Mucosa of rectum (tissue), 2 donors: ENCODE measurements around the gene SERINC3.

Experiments
- H3K27ac ChIP-seq, 2 donors: one replicate each; pipeline ENCODE4 v1.7.0; 2013; ENCODE audit warnings: inconsistent platforms in 2 of 2, low read depth in 2 of 2, low read length in 2 of 2
- H3K27me3 ChIP-seq, 2 donors: one replicate each; pipeline ENCODE4 v1.7.0; 2013; ENCODE audit warnings: low read length in 2 of 2; ENCODE audit not compliant: control insufficient read depth in 2 of 2, insufficient read depth in 2 of 2
- H3K36me3 ChIP-seq, 2 donors: one replicate each; pipeline ENCODE4 v1.7.0; 2013; ENCODE audit warnings: low read length in 2 of 2; ENCODE audit not compliant: control insufficient read depth in 2 of 2, insufficient read depth in 2 of 2
- H3K4me1 ChIP-seq, 2 donors: one replicate each; pipeline ENCODE4 v1.7.0; 2013; ENCODE audit warnings: low read length in 2 of 2, mild to moderate bottlenecking in 1 of 2; ENCODE audit not compliant: control insufficient read depth in 2 of 2, insufficient read depth in 2 of 2
- H3K4me3 ChIP-seq, 2 donors: one replicate each; pipeline ENCODE4 v1.7.0; 2013; ENCODE audit warnings: low read length in 2 of 2
- H3K9ac ChIP-seq, 2 donors: one replicate each; pipeline ENCODE4 v1.7.0; 2013; ENCODE audit warnings: low read length in 2 of 2, low read depth in 1 of 2, mild to moderate bottlenecking in 1 of 2
- H3K9me3 ChIP-seq, 2 donors: one replicate each; pipeline ENCODE4 v1.7.0; 2013; ENCODE audit warnings: low read length in 2 of 2; ENCODE audit not compliant: control insufficient read depth in 2 of 2
- donor health status: healthy.
- donor health status: Normal muscosa, but diverticular disease.

The SERINC3 gene

GRCh38 chr20:44552950-44553908, 31.4 kb upstream of the SERINC3 start:
- Histone ChIP-seq H3K9me3 (no peaks in the 10 kb centered on the region), H3K4me3 (no peak overlapping the region), H3K9ac (no peak overlapping the region), H3K27ac (peak overlapping the region; percentile 20 to 65), H3K27me3 (no peaks in the 10 kb centered on the region), H3K36me3 (no peaks in the 10 kb centered on the region), H3K4me1 (no peaks in the 10 kb centered on the region)

GRCh38 chr20:44552568-44552949, 30.7 kb upstream of the SERINC3 start:
- H3K27me3 ChIP-seq = no peaks in the 10 kb centered on the region
- no peaks in the 10 kb centered on the region for H3K36me3 ChIP-seq
- H3K27ac ChIP-seq = peak overlapping the region in 1 of 2 donors; percentile 65
- H3K9ac ChIP-seq = no peak overlapping the region
- H3K9me3 ChIP-seq = no peaks in the 10 kb centered on the region
- H3K4me3 ChIP-seq = no peak overlapping the region
- no peaks in the 10 kb centered on the region for H3K4me1 ChIP-seq

DNA sequence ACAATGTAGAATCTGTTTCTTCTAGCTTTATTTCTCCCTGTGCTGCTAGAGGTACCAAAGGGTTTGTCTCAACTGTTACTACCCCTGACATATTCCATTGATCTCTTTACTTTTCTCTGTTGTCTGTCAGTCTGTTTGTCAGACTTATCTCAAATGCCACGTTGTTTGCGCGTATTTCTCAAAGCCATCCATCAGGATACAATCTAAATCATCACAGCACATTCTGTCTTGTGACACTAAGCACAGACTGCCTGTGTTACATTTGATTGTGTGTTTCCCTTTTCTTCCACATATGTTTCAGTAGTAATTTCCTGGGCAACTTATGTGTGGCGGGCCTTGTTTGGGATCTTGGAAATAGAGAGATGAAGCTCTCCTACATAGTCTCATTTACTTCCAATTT, 30.2 kb upstream of the SERINC3 start:
- H3K4me1 ChIP-seq = no peaks in the 10 kb centered on the region
- no peak overlapping the region for H3K27ac ChIP-seq

DNA sequence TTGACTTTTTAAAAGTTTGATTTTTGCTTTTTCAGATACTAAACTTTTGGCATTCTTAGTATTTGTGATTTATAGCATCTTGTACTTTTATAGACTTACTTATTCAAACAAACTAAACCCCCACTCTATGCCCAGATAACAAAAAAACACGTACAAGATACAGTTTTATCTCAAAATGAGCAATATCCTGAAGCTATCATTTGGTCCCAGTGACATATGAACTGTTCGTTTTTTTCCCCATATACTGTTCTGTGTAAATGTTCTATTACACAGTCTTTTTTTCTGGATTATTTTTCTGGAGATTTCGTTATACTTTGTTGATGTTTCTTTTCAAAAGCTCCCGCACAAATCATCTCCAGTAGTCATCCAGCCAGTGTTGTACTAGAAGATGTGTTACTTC, 27.3 kb upstream of the SERINC3 start:
- no peaks in the 10 kb centered on the region for H3K36me3 ChIP-seq
- no peak overlapping the region for H3K4me3 ChIP-seq
- no peak overlapping the region for H3K9ac ChIP-seq
- H3K9me3 ChIP-seq = no peaks in the 10 kb centered on the region
- H3K27me3 ChIP-seq = no peaks in the 10 kb centered on the region
- no peaks in the 10 kb centered on the region for H3K4me1 ChIP-seq
- peak overlapping the region; percentile 18 to 21 for H3K27ac ChIP-seq

More for the DNA sequence above, 30.2 kb upstream of the SERINC3 start:
- no peaks in the 10 kb centered on the region for H3K27me3 ChIP-seq
- no peak overlapping the region for H3K9ac ChIP-seq
- H3K36me3 ChIP-seq = no peaks in the 10 kb centered on the region
- no peaks in the 10 kb centered on the region for H3K9me3 ChIP-seq
- no peak overlapping the region for H3K4me3 ChIP-seq

- Histone ChIP-seq H3K27ac (no peak overlapping the region), H3K9me3 (no peaks in the 10 kb centered on the region), H3K4me1 (peaks cover 0 to 4% of the 10 kb centered on the region in 2 donors), H3K36me3 (no peaks in the 10 kb centered on the region), H3K4me3 (no peak overlapping the region), H3K27me3 (no peaks in the 10 kb centered on the region), H3K9ac (no peak overlapping the region)
These were observed 25.5 kb upstream of the SERINC3 start for GRCh38 chr20:44547419-44547818.

GRCh38 chr20:44544263-44544662, 22.4 kb upstream of the SERINC3 start:
- Histone ChIP-seq H3K9ac (no peak overlapping the region), H3K36me3 (no peaks in the 10 kb centered on the region), H3K27me3 (no peaks in the 10 kb centered on the region), H3K4me3 (no peak overlapping the region), H3K27ac (no peak overlapping the region), H3K4me1 (peaks cover 0 to 4% of the 10 kb centered on the region in 2 donors), H3K9me3 (no peaks in the 10 kb centered on the region)

GRCh38 chr20:44543358-44543757, 21.5 kb upstream of the SERINC3 start:
- Histone ChIP-seq H3K4me1 (peaks cover 0 to 4% of the 10 kb centered on the region in 2 donors), H3K9me3 (no peaks in the 10 kb centered on the region), H3K36me3 (no peaks in the 10 kb centered on the region), H3K9ac (no peak overlapping the region), H3K27me3 (no peaks in the 10 kb centered on the region), H3K27ac (no peak overlapping the region), H3K4me3 (no peak overlapping the region)

DNA sequence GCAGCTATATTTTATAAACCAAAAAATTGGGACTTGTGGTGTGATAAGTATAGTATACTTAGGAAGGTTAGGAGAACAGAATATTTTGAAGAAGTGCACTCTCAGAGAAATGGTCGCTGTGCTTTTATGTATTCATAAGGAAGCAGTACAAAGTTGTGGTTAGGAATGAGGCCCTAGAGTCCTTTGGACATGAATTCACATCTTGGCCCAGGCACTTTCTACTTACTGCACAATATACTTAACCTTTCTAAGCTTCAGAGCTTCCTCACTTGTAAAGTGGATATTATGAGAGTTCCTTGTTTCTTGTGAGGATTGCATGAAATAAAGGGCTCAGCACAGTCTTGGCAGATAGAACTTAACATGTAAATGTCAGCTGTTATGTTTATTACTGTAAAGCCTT, 21.0 kb upstream of the SERINC3 start:
- Histone ChIP-seq H3K9me3 (no peaks in the 10 kb centered on the region), H3K36me3 (no peaks in the 10 kb centered on the region), H3K27ac (no peak overlapping the region), H3K27me3 (no peaks in the 10 kb centered on the region), H3K4me3 (no peak overlapping the region), H3K9ac (no peak overlapping the region), H3K4me1 (peaks cover 0 to 4% of the 10 kb centered on the region in 2 donors)

DNA sequence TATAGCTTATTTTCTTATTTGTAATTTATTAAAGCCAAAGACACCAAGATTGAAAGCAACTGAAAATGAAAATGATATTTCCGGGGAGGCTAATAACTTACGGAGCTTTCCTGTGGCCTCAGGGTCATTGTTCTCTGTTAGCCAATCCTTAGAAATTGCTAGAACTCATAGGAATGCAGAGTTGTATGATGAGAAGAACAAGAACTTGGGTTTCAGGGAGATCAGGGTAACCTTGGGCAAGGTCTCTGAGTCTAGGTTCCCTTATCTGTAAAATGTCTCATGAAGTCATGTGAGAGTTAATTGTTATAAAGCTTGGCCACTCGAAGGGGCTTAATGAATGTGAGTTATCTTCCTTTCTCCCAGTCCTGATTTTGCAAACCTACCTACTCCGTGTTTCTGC, 20.1 kb upstream of the SERINC3 start:
- Histone ChIP-seq H3K4me1 (peaks cover 0 to 4% of the 10 kb centered on the region in 2 donors), H3K9ac (no peak overlapping the region), H3K9me3 (no peaks in the 10 kb centered on the region), H3K27ac (no peak overlapping the region), H3K36me3 (no peaks in the 10 kb centered on the region), H3K27me3 (no peaks in the 10 kb centered on the region), H3K4me3 (no peak overlapping the region)

GRCh38 chr20:44540834-44541233, 19.0 kb upstream of the SERINC3 start:
- Histone ChIP-seq H3K4me1 (peaks cover 5 to 6% of the 10 kb centered on the region in 2 donors), H3K9ac (no peak overlapping the region), H3K27me3 (no peaks in the 10 kb centered on the region), H3K27ac (no peak overlapping the region), H3K36me3 (no peaks in the 10 kb centered on the region), H3K4me3 (no peak overlapping the region), H3K9me3 (no peaks in the 10 kb centered on the region)
